ENCODE data around the gene PAK3. TPM values are rescaled to one million over a fixed set of nuclear protein-coding genes. Genes with fewer than 3 reads are reported as not detected.

PAK3 gene
- total RNA-seq, 2 donors from 2014 or later, result 1.5 to 4.2 TPM

DNA sequence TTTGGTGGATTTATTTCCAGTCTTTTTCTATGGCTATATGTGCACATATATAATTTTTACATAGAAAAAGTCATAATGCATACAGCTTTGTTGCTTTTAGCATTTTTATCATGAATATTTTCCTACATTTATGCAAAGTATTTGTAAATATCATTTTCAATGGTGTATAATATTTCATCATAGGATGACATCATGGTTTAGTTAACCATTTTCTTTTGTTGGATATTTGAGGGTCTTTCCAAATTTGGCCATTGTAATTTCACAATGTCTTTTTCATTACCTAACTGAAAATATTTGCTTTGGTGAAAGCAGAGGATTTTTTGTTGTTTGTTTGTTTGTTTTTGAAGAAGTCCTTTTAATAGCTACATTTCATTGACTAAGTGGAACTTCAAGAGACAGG, 31.0 kb downstream of the PAK3 start:
- H3K36me3 Mint-ChIP-seq (ENCODE audit: low read depth), result no peaks in the 10 kb centered on the region
- no peaks in the 10 kb centered on the region for H3K36me3 ChIP-seq (ENCODE audit: control insufficient read depth, insufficient read depth, low read length)

DNA sequence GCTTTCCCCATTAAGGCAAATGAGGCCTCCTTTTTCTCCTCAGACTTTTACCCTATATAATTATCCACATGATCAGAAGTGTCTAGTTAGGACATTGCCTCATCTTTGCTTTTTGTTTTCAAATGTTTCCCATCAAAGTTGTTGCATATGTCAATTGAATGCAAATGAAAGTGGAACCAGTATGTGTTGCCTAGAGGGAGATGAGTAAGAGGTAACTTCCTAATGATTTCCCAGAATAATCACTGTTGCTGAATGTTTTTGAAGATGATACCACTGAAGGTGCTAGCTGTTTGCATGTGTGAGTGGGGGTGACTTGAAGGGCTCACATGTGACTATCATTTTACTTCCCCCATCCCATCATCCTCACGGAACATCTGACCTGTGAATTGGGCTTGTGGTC, 33.9 kb downstream of the PAK3 start:
- no peak for DNase-seq
- H3K4me1 Mint-ChIP-seq, result peaks cover 9% of the 10 kb centered on the region
- H3K27me3 Mint-ChIP-seq (ENCODE audit: insufficient read depth), result no peaks in the 10 kb centered on the region
- no peak overlapping the region for H3K4me3 Mint-ChIP-seq
- Histone ChIP-seq H3K27me3 (ENCODE audit: control insufficient read depth, insufficient read depth, low read length, poor library complexity, severe bottlenecking) (no peaks in the 10 kb centered on the region), H3K27ac (ENCODE audit: low read depth, low read length) (no peak overlapping the region), H3K4me3 (ENCODE audit: low read length) (no peak overlapping the region), H3K9me3 (ENCODE audit: control insufficient read depth, low read length) (no peaks in the 10 kb centered on the region), H3K9ac (ENCODE audit: extremely low read depth, low read length, poor library complexity, severe bottlenecking) (no peak overlapping the region), H3K36me3 (ENCODE audit: control insufficient read depth, insufficient read depth, low read length) (no peaks in the 10 kb centered on the region), H3K4me1 (ENCODE audit: control insufficient read depth, insufficient read depth, low read length) (no peaks in the 10 kb centered on the region)
- TF ChIP-seq, protein P1, sequence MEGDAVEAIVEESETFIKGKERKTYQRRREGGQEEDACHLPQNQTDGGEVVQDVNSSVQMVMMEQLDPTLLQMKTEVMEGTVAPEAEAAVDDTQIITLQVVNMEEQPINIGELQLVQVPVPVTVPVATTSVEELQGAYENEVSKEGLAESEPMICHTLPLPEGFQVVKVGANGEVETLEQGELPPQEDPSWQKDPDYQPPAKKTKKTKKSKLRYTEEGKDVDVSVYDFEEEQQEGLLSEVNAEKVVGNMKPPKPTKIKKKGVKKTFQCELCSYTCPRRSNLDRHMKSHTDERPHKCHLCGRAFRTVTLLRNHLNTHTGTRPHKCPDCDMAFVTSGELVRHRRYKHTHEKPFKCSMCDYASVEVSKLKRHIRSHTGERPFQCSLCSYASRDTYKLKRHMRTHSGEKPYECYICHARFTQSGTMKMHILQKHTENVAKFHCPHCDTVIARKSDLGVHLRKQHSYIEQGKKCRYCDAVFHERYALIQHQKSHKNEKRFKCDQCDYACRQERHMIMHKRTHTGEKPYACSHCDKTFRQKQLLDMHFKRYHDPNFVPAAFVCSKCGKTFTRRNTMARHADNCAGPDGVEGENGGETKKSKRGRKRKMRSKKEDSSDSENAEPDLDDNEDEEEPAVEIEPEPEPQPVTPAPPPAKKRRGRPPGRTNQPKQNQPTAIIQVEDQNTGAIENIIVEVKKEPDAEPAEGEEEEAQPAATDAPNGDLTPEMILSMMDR (conservative IDR thresholded peaks at IDR 0.05), result no peak
- H3K36me3 Mint-ChIP-seq (ENCODE audit: low read depth), result no peaks in the 10 kb centered on the region
- WGBS, 2 experiments (ENCODE audit: insufficient coverage in 1 of 2, insufficient read length in 1 of 2), result 100% methylated on average over 1 of the region's 1 CpG; no CpG with 5 or more reads in 1 of the 2 experiments
- H3K9me3 Mint-ChIP-seq, result no peaks in the 10 kb centered on the region
- H3K27ac Mint-ChIP-seq, result no peak overlapping the region

More for the DNA sequence above, 31.0 kb downstream of the PAK3 start:
- Histone ChIP-seq H3K9me3 (ENCODE audit: control insufficient read depth, low read length) (no peaks in the 10 kb centered on the region), H3K4me1 (ENCODE audit: control insufficient read depth, insufficient read depth, low read length) (no peaks in the 10 kb centered on the region), H3K27me3 (ENCODE audit: control insufficient read depth, insufficient read depth, low read length, poor library complexity, severe bottlenecking) (no peaks in the 10 kb centered on the region), H3K9ac (ENCODE audit: extremely low read depth, low read length, poor library complexity, severe bottlenecking) (no peak overlapping the region), H3K27ac (ENCODE audit: low read depth, low read length) (no peak overlapping the region), H3K4me3 (ENCODE audit: low read length) (no peak overlapping the region)
- H3K27ac Mint-ChIP-seq, result no peak overlapping the region
- H3K9me3 Mint-ChIP-seq, result no peaks in the 10 kb centered on the region
- DNase-seq, result no peak
- no peak overlapping the region for H3K4me3 Mint-ChIP-seq
- no peaks in the 10 kb centered on the region for H3K27me3 Mint-ChIP-seq (ENCODE audit: insufficient read depth)
- TF ChIP-seq, protein P1 (conservative IDR thresholded peaks at IDR 0.05), result no peak
- H3K4me1 Mint-ChIP-seq, result no peaks in the 10 kb centered on the region

DNA sequence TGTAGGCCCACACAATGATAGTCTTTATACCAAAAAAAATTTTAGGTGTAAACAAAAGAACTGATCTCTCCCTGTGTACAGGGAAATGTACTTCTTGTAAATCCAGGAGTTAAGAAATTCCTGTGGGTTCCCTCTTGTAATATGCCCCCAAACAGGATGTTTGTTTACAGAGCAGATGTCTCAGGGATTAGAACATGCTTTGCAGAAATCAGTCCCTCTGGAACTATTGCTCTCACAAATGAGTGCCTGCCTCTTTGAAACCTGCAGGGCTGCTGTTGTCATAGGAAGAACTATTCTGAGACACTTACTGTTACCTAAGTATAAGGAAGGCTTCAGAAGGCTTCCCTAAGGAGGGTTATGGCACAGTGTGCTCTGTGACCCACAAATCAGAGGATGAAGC, 35.6 kb downstream of the PAK3 start:
- H3K9me3 Mint-ChIP-seq, result no peaks in the 10 kb centered on the region
- Histone ChIP-seq H3K4me3 (ENCODE audit: low read length) (no peak overlapping the region), H3K27ac (ENCODE audit: low read depth, low read length) (no peak overlapping the region), H3K9me3 (ENCODE audit: control insufficient read depth, low read length) (no peaks in the 10 kb centered on the region), H3K4me1 (ENCODE audit: control insufficient read depth, insufficient read depth, low read length) (no peaks in the 10 kb centered on the region), H3K27me3 (ENCODE audit: control insufficient read depth, insufficient read depth, low read length, poor library complexity, severe bottlenecking) (no peaks in the 10 kb centered on the region), H3K36me3 (ENCODE audit: control insufficient read depth, insufficient read depth, low read length) (no peaks in the 10 kb centered on the region), H3K9ac (ENCODE audit: extremely low read depth, low read length, poor library complexity, severe bottlenecking) (no peak overlapping the region)
- DNase-seq, result no peak
- TF ChIP-seq, protein P1 (conservative IDR thresholded peaks at IDR 0.05), result no peak
- no peaks in the 10 kb centered on the region for H3K27me3 Mint-ChIP-seq (ENCODE audit: insufficient read depth)
- H3K4me1 Mint-ChIP-seq, result peaks cover 9% of the 10 kb centered on the region
- no peak overlapping the region for H3K27ac Mint-ChIP-seq
- no peaks in the 10 kb centered on the region for H3K36me3 Mint-ChIP-seq (ENCODE audit: low read depth)
- H3K4me3 Mint-ChIP-seq, result no peak overlapping the region
